HCT116 (cell line): Measurements from ENCODE around the gene ANKFN1. TPM values are rescaled to one million over a fixed set of nuclear protein-coding genes. Genes with fewer than 3 reads are reported as not detected.

Experiments
- ATAC-seq: fragments of 200-7000 bp; cut with Tn5 transposase; 2 replicates; pipeline ENCODE4 v1.9.1; 2020; ENCODE audit warnings: mild to moderate bottlenecking, moderate library complexity
- BruUV-seq: library from RNA; stranded (reverse); fragments of 400-500 nt; replicated peaks from 2 replicates; lab custom pipeline; 2021; lab: Mats Ljungman, UMichigan
- CTCF ChIA-PET: fragments of 300-600 bp; sonication (Branson Sonifier 250); formaldehyde crosslinking; loops from one replicate; lab custom pipeline; 2021; ENCODE audit warnings: antibody characterized with exemption; lab: Charles Lee
- POLR2A ChIA-PET: fragments of 300-600, 350-600 bp; sonication (Branson Sonifier 250); formaldehyde crosslinking; loops from one replicate; lab custom pipeline; 2021; ENCODE audit warnings: antibody characterized with exemption; lab: Charles Lee
- RAD21 ChIA-PET, 2 experiments: fragments of 300-600 bp; sonication (Branson Sonifier 250); formaldehyde crosslinking; loops; one replicate each; lab custom pipeline; 2023; ENCODE audit warnings: low total read pairs in 2 of 2; ENCODE audit not compliant: uncharacterized antibody in 2 of 2, unreplicated experiment in 2 of 2, low non-redundant PET in 1 of 2; lab: Charles Lee
- DNase-seq: peaks from one replicate; pipeline ENCODE4 v3.0.0-alpha.2; 2010; ENCODE audit warnings: low read depth, low spot score
- H2AFZ ChIP-seq: fragments of 200-600 bp; shearing (Covaris generic), sonication (generic); 2 replicates; pipeline ENCODE4 v1.6.1; 2017; ENCODE audit warnings: low read depth, mixed run types, mixed read lengths, antibody characterized with exemption, low read length; ENCODE audit not compliant: poor library complexity, severe bottlenecking
- H3K27ac ChIP-seq: 2 replicates; pipeline ENCODE4 v1.5.1; 2012; ENCODE audit warnings: low read depth, low read length
- H3K27me3 ChIP-seq: fragments of 200-600 bp; sonication (generic); 2 replicates; pipeline ENCODE4 v1.6.1; 2016; ENCODE audit warnings: mixed run types, low read length, mixed read lengths; ENCODE audit not compliant: insufficient read depth
- H3K36me3 ChIP-seq, 2 experiments: fragments of 200-500 bp in 1 of 2; fragments of 200-600 bp in 1 of 2; sonication (Bioruptor generic) in 1 of 2; sonication (generic) in 1 of 2; 2 replicates each; pipeline versions ENCODE4 v1.5.1 to v1.6.1; 2014 to 2016; ENCODE audit warnings: low read length in 2 of 2, inconsistent platforms in 1 of 2, mixed read lengths in 1 of 2, mixed run types in 1 of 2; ENCODE audit not compliant: insufficient read depth in 2 of 2, control insufficient read depth in 1 of 2
- H3K4me1 ChIP-seq, 2 experiments: fragments of 200-600 bp in 1 of 2; sonication (generic) in 1 of 2; 2 replicates each; pipeline versions ENCODE4 v1.5.1 to v1.6.1; 2012 to 2017; ENCODE audit warnings: low read length in 2 of 2, inconsistent platforms in 1 of 2, mild to moderate bottlenecking in 1 of 2, mixed read lengths in 1 of 2, mixed run types in 1 of 2, moderate library complexity in 1 of 2; ENCODE audit not compliant: insufficient read depth in 2 of 2, control insufficient read depth in 1 of 2
- H3K4me2 ChIP-seq: fragments of 200-600 bp; sonication (generic); 2 replicates; pipeline ENCODE4 v1.6.1; 2017; ENCODE audit warnings: mixed run types, low read length, mixed read lengths
- H3K4me3 ChIP-seq, 2 experiments: fragments of 200-600 bp in 1 of 2; sonication (generic) in 1 of 2; replicated peaks in 1 of 2; 2 replicates each; pipeline ENCODE4 v1.5.1; 2011 to 2016; ENCODE audit warnings: low read length in 2 of 2, control low read depth in 1 of 2, low read depth in 1 of 2, mild to moderate bottlenecking in 1 of 2, mixed read lengths in 1 of 2, mixed run types in 1 of 2
- H3K79me2 ChIP-seq: fragments of 200-600 bp; sonication (generic); 2 replicates; pipeline ENCODE4 v1.6.1; 2017; ENCODE audit warnings: mild to moderate bottlenecking, mixed run types, low read length, moderate library complexity, mixed read lengths; ENCODE audit not compliant: insufficient read depth
- H3K9ac ChIP-seq: fragments of 200-600 bp; sonication (generic); 2 replicates; pipeline ENCODE4 v1.6.1; 2016; ENCODE audit warnings: low read length, mixed read lengths
- H3K9me2 ChIP-seq: fragments of 200-600 bp; sonication (generic), shearing (Covaris generic); 2 replicates; pipeline ENCODE4 v1.6.1; 2017; ENCODE audit warnings: mixed run types, mild to moderate bottlenecking, moderate library complexity; ENCODE audit not compliant: insufficient read depth
- H3K9me3 ChIP-seq, 2 experiments: fragments of 200-500 bp in 1 of 2; fragments of 200-600 bp in 1 of 2; sonication (Bioruptor generic) in 1 of 2; sonication (generic) in 1 of 2; 2 replicates each; pipeline ENCODE4 v1.6.1; 2014 to 2017; ENCODE audit warnings: low read length in 2 of 2, mixed read lengths in 2 of 2, inconsistent platforms in 1 of 2, low read depth in 1 of 2, mild to moderate bottlenecking in 1 of 2, mixed run types in 1 of 2, moderate library complexity in 1 of 2; ENCODE audit not compliant: control insufficient read depth in 1 of 2, insufficient read depth in 1 of 2
- H4K20me1 ChIP-seq: fragments of 200-600 bp; sonication (generic), shearing (Covaris generic); 2 replicates; pipeline ENCODE4 v1.6.1; 2017; ENCODE audit warnings: mixed run types, mild to moderate bottlenecking, moderate library complexity; ENCODE audit not compliant: insufficient read depth
- CBX3 ChIP-seq: IDR thresholded peaks from 2 replicates; pipeline ENCODE4 v1.6.1; 2012; ENCODE audit warnings: low read depth
- CEBPB ChIP-seq: IDR thresholded peaks from 2 replicates; pipeline ENCODE4 v1.6.1; 2012; ENCODE audit warnings: low read depth
- ELF1 ChIP-seq: IDR thresholded peaks from 2 replicates; pipeline ENCODE4 v1.6.1; 2012; ENCODE audit warnings: low read depth, borderline replicate concordance
- FOSL1 ChIP-seq: IDR thresholded peaks from 2 replicates; pipeline ENCODE4 v1.6.1; 2012; ENCODE audit warnings: low read depth
- JUND ChIP-seq: IDR thresholded peaks from 2 replicates; pipeline ENCODE4 v1.6.1; 2012
- POLR2A ChIP-seq: IDR thresholded peaks from 2 replicates; pipeline ENCODE4 v1.7.0; 2011; ENCODE audit warnings: borderline replicate concordance; ENCODE audit not compliant: insufficient read depth, insufficient read length; ENCODE audit errors: extremely low read depth
- POLR2AphosphoS5 ChIP-seq: IDR thresholded peaks from 2 replicates; pipeline ENCODE4 v1.6.1; 2011; ENCODE audit warnings: mild to moderate bottlenecking, low read depth, low read length, moderate library complexity
- SIN3A ChIP-seq: IDR thresholded peaks from 2 replicates; pipeline ENCODE4 v1.6.1; 2012; ENCODE audit warnings: low read depth
- SP1 ChIP-seq: IDR thresholded peaks from 2 replicates; pipeline ENCODE4 v1.6.1; 2012; ENCODE audit warnings: low read depth
- TCF7L2 ChIP-seq: IDR thresholded peaks from 2 replicates; pipeline ENCODE4 v1.7.0; 2011; ENCODE audit warnings: borderline replicate concordance, inconsistent platforms; ENCODE audit not compliant: insufficient read depth, insufficient read length; ENCODE audit errors: extremely low read depth
- ZFX ChIP-seq: fragments of 450-650 bp; IDR thresholded peaks from 2 replicates; pipeline ENCODE4 v1.6.1; 2017
- intact Hi-C: fragments of 100-400 bp; cut with micrococcal nuclease; formaldehyde crosslinking; loops from 2 replicates; pipeline ENCODE4 v1.10.0; 2022
- total RNA-seq: library from RNA; stranded (reverse); gene quantifications from one replicate; pipeline ENCODE4 v1.2.1, GENCODE V29; 2021; ENCODE audit not compliant: unreplicated experiment
- TF ChIP-seq, protein P1 (sequence below): IDR thresholded peaks from 2 replicates; pipeline ENCODE4 v1.6.1; 2011; ENCODE audit warnings: mild to moderate bottlenecking, low read length, moderate library complexity; ENCODE audit not compliant: insufficient replicate concordance; ENCODE audit errors: extremely low read depth
- TF ChIP-seq, protein P2 (sequence below): IDR thresholded peaks from 2 replicates; pipeline ENCODE4 v1.6.1; 2012
- TF ChIP-seq, protein P3 (sequence below), 3 experiments: fragments of 200-600 bp in 1 of 3; sonication (generic) in 1 of 3; IDR thresholded peaks in 2 of 3; conservative IDR thresholded peaks in 1 of 3; 2 replicates each; pipeline ENCODE4 v1.5.1; 2012 to 2017; ENCODE audit warnings: low read depth in 2 of 3, low read length in 2 of 3, antibody characterized with exemption in 1 of 3, borderline replicate concordance in 1 of 3, control low read depth in 1 of 3, mild to moderate bottlenecking in 1 of 3, mixed read lengths in 1 of 3, mixed run types in 1 of 3, moderate library complexity in 1 of 3; ENCODE audit not compliant: insufficient read depth in 1 of 3

Gene ANKFN1
- total RNA-seq, 1 experiment from 2014 or later, result 1.1 TPM

DNA sequence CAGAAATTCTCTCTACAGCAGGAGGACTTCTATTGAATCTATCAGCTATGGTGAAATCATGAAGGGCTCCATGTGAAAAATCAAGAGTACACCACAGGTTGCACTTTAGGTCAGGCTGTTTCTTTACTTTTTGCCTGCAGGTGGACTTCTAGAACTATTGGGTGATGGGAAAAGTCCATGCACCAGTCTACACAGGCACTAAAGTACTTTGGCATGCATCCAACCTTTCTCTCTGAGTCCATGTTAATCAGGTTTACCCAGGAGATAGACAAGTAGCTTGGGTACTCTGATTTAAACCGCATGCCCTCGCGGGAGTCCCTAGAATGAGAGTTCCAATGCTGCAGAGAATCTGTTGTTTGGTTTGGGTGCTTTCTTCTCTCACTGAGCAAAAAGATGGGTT lies 9.1 kb upstream of the ANKFN1 start:
- H3K9me2 ChIP-seq, result no peaks in the 10 kb centered on the region
- POLR2A ChIA-PET, result no interaction called here

More for the DNA sequence above, 9.1 kb upstream of the ANKFN1 start:
- Histone ChIP-seq H3K27me3 (peaks cover 19% of the 10 kb centered on the region), H3K4me3 (no peak overlapping the region), H2AFZ (no peak overlapping the region), H3K36me3 (no peaks in the 10 kb centered on the region), H3K4me1 (no peaks in the 10 kb centered on the region), H4K20me1 (no peaks in the 10 kb centered on the region), H3K9me3 (no peaks in the 10 kb centered on the region), H3K9ac (no peak overlapping the region), H3K27ac (no peak overlapping the region), H3K79me2 (no peaks in the 10 kb centered on the region)
- no peak for ATAC-seq
- no TSS peak for BruUV-seq
- RAD21 ChIA-PET, result no interaction called here
- intact Hi-C loops, result no loop called here
- TF ChIP-seq FOSL1 (no peak), CEBPB (no peak), JUND (no peak), ELF1 (no peak), CBX3 (no peak), POLR2AphosphoS5 (no peak), POLR2A (no peak), ZFX (no peak), SP1 (no peak), TCF7L2 (no peak), SIN3A (no peak)
- TF ChIP-seq, protein P1, sequence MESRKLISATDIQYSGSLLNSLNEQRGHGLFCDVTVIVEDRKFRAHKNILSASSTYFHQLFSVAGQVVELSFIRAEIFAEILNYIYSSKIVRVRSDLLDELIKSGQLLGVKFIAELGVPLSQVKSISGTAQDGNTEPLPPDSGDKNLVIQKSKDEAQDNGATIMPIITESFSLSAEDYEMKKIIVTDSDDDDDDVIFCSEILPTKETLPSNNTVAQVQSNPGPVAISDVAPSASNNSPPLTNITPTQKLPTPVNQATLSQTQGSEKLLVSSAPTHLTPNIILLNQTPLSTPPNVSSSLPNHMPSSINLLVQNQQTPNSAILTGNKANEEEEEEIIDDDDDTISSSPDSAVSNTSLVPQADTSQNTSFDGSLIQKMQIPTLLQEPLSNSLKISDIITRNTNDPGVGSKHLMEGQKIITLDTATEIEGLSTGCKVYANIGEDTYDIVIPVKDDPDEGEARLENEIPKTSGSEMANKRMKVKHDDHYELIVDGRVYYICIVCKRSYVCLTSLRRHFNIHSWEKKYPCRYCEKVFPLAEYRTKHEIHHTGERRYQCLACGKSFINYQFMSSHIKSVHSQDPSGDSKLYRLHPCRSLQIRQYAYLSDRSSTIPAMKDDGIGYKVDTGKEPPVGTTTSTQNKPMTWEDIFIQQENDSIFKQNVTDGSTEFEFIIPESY, result no peak
- TF ChIP-seq, protein P2, sequence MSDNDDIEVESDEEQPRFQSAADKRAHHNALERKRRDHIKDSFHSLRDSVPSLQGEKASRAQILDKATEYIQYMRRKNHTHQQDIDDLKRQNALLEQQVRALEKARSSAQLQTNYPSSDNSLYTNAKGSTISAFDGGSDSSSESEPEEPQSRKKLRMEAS, result no peak
- TF ChIP-seq, protein P3, sequence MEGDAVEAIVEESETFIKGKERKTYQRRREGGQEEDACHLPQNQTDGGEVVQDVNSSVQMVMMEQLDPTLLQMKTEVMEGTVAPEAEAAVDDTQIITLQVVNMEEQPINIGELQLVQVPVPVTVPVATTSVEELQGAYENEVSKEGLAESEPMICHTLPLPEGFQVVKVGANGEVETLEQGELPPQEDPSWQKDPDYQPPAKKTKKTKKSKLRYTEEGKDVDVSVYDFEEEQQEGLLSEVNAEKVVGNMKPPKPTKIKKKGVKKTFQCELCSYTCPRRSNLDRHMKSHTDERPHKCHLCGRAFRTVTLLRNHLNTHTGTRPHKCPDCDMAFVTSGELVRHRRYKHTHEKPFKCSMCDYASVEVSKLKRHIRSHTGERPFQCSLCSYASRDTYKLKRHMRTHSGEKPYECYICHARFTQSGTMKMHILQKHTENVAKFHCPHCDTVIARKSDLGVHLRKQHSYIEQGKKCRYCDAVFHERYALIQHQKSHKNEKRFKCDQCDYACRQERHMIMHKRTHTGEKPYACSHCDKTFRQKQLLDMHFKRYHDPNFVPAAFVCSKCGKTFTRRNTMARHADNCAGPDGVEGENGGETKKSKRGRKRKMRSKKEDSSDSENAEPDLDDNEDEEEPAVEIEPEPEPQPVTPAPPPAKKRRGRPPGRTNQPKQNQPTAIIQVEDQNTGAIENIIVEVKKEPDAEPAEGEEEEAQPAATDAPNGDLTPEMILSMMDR (IDR thresholded peaks at IDR 0.05 in 2 of 3, conservative IDR thresholded peaks at IDR 0.05 in 1 of 3; ENCODE audit: borderline replicate concordance in 1 of 3, insufficient read depth in 1 of 3, low read depth in 2 of 3, low read length in 2 of 3), result no peak
- TF ChIP-seq, all 23 proteins: peak for 0
- no peak overlapping the region for H3K4me2 ChIP-seq
- DNase-seq, result no peak
- CTCF ChIA-PET, result no interaction called here
